Mesenteric fat pad (tissue), 1 donor: ENCODE results near the gene LMF1. TPM values are rescaled to one million over a fixed set of nuclear protein-coding genes. Genes with fewer than 3 reads are reported as not detected.
"Not testable (repeated sequence)": the region's sequence is repeated elsewhere in the genome, so short reads cannot be mapped to it uniquely, and the experiment has no call there.

Experiments used
- DNase-seq: peaks from one replicate; pipeline ENCODE4 v3.0.0-alpha.2; 2020; ENCODE audit warnings: low spot score
- total RNA-seq: library from RNA; stranded (reverse); fragmentation: NEBNext Ultra II Directional; extraction: Animal tissue kit (Norgen Biotek cat#: 25700); gene quantifications from one replicate; pipeline ENCODE4 v1.2.1, GENCODE V29; 2021
- donor health status: DM: yes; HTN: yes; CAD: no.

LMF1 gene
- total RNA-seq, 1 donor from 2014 or later = 16.0 TPM

GRCh38 chr16:951660-952301, 19.0 kb downstream of the LMF1 start:
- DNase-seq = no peak

GRCh38 chr16:950733-951573, 19.8 kb downstream of the LMF1 start:
- not testable (repeated sequence) for DNase-seq

GRCh38 chr16:948767-949166, 22.0 kb downstream of the LMF1 start:
- not testable (repeated sequence) for DNase-seq

- not testable (repeated sequence) for DNase-seq
Observed at GRCh38 chr16:947922-948303, 22.9 kb downstream of the LMF1 start.

DNA sequence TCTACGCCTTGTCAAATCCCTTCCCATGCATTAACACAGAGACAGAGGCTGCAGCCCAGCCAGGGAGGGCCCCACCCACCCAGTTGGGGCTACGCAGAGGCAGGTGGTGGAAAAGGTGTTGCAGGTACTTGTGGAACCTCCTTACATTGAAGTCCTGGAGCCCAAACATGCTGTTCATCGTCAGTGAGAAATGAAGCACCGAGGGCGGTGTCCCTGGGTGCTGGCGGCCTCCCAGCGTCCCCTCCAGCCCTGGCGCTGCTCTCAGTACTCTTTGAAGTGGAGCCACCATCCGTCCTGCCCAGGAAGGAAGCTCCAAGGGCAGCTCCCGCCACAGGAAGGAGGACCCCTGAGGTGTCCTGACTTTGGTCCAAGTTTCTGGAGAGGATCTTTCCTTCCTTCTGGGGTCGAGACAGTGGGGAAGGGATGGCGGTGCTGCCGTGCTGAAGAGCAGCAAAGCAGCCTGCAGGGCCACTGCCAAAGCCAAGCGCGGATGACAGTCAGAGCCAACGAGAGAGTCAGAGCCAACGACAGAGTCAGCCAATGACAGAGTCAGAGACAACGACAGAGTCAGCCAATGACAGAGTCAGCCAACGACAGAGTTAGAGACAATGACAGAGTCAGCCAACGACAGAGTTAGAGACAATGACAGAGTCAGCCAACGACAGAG, 23.4 kb downstream of the LMF1 start:
- DNase-seq = no peak

DNA sequence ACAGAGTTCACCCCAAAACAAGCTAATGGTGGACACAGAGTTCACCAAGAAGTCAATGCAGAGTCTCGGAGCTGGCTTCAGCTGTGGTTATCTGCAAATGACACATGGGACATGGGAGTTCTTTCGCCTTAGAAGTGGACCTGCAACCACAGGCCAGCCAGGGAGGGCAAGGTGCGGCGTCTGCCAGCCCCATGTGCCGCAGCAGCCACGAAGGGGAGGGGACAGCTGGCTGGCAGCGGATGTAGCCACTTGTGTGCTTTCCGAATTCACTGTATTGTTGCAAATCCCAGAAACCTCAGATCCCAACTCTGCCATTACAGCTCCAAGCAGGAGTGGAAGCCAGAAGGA, 24.8 kb downstream of the LMF1 start:
- no peak for DNase-seq

GRCh38 chr16:945271-946047, 25.3 kb downstream of the LMF1 start:
- no peak for DNase-seq

DNA sequence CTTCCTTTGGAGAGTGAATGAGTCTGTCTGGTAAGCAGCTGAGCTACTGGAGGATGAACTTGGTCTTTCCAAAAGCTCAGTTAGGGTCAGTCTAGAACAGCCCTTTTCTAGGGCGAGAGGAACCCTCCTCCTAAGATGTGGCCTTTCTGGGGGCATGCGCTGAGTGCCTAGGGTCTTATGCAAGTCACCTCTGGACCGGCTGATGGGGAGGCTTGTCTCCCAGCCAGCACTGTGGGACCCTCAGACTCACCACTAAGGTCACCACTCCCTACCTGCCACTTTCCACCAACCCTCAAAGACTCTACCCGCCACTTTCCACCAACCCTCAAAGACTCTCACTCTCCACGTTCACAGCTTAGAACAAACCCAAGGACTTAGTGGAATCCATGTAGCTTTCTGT, 26.8 kb downstream of the LMF1 start:
- no peak for DNase-seq

DNA sequence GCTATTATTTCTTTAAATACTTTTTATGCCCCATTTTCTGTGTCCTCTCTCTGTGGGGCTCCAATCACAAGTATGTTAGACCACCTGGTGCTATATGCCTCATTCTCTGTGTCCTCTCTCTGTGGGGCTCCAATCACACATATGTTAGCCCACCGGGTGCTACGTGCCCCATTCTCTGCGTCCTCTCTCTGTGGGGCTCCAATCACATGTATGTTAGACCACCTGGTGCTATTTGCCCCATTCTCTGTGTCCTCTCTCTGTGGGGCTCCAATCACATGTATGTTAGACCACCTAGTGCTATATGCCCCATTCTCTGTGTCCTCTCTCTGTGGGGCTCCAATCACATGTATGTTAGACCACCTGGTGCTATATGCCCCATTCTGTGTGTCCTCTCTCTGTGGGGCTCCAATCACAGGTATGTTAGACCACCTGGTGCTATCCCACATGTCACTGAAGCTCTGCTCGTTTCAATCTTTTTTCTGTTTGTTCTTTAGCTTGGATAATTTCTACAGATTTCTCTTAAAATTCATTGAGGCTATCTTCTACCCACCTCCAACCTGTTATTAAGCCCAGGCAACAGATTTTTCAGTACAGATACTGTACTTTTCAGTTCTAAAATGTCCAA, 28.2 kb downstream of the LMF1 start:
- DNase-seq = no peak

DNA sequence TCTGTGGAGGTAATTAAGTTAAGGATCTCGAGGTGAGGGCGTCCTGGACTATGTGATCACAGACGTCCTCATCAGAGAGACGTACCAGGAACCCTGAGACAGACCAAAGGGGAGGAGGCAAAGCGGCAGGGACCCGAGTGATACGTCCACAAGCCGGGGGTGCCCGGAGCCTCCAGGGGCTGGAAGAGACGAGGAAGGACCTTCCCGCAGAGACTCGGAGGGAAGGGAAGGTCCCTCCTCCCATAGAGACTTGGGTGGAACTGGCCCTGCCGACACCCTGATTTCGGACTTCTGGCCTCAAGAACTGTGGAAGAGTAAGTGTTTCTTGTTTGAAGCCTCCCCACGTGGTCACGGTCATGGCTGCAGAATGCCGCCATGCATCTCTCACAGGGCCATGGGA, 30.8 kb downstream of the LMF1 start:
- no peak for DNase-seq

DNA sequence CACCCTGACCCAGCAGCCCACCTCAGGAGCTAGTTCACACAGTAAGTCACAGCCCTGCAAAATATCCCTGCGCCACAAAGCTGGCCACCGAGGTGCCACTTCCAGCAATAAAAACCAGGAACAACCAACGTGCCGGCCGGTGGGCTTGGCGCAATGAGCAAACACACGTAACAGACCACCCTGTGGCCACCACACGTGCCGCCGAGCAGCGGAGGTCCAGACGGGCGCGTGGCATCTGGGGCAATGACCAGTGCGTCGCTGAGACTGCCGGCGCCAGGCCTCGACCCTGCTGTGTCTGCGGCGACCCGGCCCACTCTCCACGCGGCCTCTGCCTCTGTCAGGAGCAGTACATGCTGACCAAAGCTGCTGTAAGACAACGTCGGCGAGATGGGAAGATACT, 31.5 kb downstream of the LMF1 start:
- no peak for DNase-seq

DNA sequence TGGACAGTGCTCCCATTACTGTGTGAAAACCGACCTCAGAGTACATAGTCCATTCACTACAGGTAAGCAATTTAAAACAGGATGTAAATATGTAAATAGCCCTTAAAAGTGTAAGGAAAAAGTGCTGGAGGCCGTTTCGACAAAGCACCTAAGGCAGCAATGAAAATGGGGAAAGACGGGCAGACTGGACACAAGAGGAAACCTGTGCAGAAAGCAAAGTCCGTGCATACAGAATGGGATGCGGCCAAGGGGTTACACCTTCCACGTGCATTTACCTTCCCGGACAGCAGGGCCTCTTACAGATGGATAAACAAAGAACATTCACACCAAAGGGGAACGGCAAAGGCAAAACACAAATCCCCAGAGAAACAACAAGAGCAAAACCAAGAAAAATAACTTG, 32.0 kb downstream of the LMF1 start:
- no peak for DNase-seq

GRCh38 chr16:938136-938535, 32.6 kb downstream of the LMF1 start:
- DNase-seq = no peak

DNA sequence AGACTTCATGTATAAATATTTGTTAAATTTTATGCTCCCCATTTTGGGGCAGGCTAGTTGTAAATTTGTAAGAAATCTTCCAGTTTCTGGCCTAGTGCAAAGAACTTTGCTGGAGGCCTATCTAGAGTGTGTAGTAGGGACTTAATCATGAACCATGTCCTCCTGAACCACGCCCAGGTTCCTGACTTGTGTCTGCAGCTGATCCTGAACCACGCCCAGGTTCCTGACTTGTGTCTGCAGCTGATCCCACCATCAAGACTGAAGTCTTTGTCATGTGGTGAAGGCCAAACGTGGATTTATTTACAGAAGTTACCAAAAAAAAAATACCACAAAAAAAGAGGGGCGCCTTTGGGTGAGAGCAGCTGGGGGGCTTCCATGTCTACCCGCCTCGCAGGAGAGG, 33.1 kb downstream of the LMF1 start:
- DNase-seq = no peak

DNA sequence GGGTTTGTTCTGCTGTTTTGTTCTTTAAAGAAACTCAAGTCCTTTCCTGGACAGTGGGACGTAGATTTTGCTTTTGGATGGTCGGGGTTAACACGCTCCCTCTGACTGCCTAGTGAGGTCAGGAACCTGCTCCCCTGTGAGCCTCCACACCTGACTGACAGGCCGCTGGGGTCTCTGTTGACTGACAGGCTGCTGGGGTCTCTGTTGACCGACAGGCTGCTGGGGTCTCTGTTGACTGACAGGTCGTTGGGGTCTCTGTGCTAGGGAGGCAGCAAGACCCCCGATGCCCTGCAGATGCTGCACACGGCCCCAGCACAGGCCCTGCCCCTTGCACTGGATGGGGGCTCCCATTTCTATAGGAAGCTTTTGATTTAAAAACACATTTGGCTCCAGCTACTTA, 33.5 kb downstream of the LMF1 start:
- DNase-seq = no peak

DNA sequence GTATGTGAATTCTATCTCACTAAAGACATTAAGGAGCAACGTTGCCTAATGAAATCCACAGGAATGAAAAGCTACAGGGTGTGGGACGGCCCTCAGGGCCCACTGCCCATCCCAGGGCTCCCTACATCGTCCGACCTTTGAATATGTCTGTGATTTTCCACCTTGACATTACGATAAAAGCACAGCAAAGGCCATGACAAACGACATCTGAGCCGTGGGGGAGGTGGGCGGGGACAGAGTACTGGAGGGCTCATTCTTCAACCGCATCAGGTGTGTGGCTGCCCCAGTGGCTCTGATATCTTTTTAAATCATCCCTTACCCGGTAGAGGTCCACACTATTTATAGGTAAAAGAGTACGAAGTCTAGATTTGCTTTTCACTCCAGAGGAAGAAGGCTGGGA, 35.1 kb downstream of the LMF1 start:
- no peak for DNase-seq

GRCh38 chr16:934178-934577, 36.6 kb downstream of the LMF1 start:
- no peak for DNase-seq

- DNase-seq = no peak
Observed at GRCh38 chr16:933581-933980, 37.2 kb downstream of the LMF1 start.

DNA sequence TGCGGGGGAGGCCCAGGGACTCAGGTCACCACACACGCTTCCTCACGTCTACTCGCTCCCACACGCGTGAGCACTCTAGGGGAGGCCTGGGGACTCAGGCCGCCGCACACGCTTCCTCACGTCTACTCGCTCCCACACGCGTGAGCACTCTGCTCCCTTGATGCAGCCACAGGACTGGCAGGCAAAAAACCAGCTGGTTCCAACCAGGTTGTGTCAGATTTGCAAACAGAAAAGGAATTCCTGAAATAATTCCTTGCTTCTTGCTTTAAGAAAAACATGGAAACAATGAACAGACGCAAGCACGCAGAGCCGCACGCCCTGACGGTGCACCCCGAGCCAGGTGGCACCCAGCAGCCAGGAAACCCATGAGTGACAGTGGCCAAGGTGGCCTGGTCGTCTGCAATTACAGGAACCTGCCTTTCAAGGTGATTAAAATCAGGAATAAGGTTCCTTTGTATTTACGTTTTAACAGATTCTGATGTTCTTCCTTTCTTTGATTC, 37.9 kb downstream of the LMF1 start:
- DNase-seq = no peak

- DNase-seq = no peak
Observed at GRCh38 chr16:931626-932500, 38.9 kb downstream of the LMF1 start.
